ENCODE data around the gene FHIT. TPM values are rescaled to one million over a fixed set of nuclear protein-coding genes. Genes with fewer than 3 reads are reported as not detected.

The FHIT gene
- total and polyA plus RNA-seq, 2 experiments from 2014 or later, result 9.7 to 16.2 TPM

- Histone ChIP-seq H3K4me2 (no peak overlapping the region), H3K27me3 (peaks cover 7% of the 10 kb centered on the region), H3K36me3 (replicated peaks; ENCODE audit: insufficient read depth, low read depth) (no peaks in the 10 kb centered on the region), H3K79me2 (no peaks in the 10 kb centered on the region), H4K20me1 (ENCODE audit: insufficient read depth, poor library complexity, severe bottlenecking) (no peaks in the 10 kb centered on the region), H3K4me1 (ENCODE audit: insufficient read depth) (no peaks in the 10 kb centered on the region), H3K4me3 (no peak overlapping the region), H2AFZ (no peak overlapping the region), H3K9me2 (replicated peaks; ENCODE audit: insufficient read depth) (no peaks in the 10 kb centered on the region), H3K9me3 (ENCODE audit: low read depth) (no peaks in the 10 kb centered on the region), H3K27ac (no peak overlapping the region)
- 78% methylated on average over 5 of the region's 5 CpGs for WGBS (ENCODE audit: low lambda C conversion rate, missing lambda C conversion rate)
- no peak for DNase-seq (ENCODE audit: low spot score)
- no peak for TF ChIP-seq EZH2 (IDR thresholded peaks at IDR 0.05; ENCODE audit: borderline replicate concordance)
- TF ChIP-seq EZH2phosphoT487 (IDR thresholded peaks at IDR 0.05; ENCODE audit: low read depth, severe bottlenecking, unreplicated experiment), result no peak
- TF ChIP-seq CTCF (IDR thresholded peaks at IDR 0.05; ENCODE audit: poor library complexity), result no peak
Measured at GRCh38 chr3:59709702-59710553, 1541.3 kb downstream of the FHIT start.

GRCh38 chr3:59708202-59708601, 1543.0 kb downstream of the FHIT start:
- TF ChIP-seq EZH2phosphoT487 (IDR thresholded peaks at IDR 0.05; ENCODE audit: low read depth, severe bottlenecking, unreplicated experiment), result no peak
- TF ChIP-seq CTCF (IDR thresholded peaks at IDR 0.05; ENCODE audit: poor library complexity), result no peak
- TF ChIP-seq EZH2 (IDR thresholded peaks at IDR 0.05; ENCODE audit: borderline replicate concordance), result no peak
- Histone ChIP-seq H3K36me3 (replicated peaks; ENCODE audit: insufficient read depth, low read depth) (no peaks in the 10 kb centered on the region), H3K9me2 (replicated peaks; ENCODE audit: insufficient read depth) (no peaks in the 10 kb centered on the region), H2AFZ (no peak overlapping the region), H3K27ac (no peak overlapping the region), H3K27me3 (peaks cover 7% of the 10 kb centered on the region), H3K79me2 (no peaks in the 10 kb centered on the region), H3K9me3 (ENCODE audit: low read depth) (no peaks in the 10 kb centered on the region), H4K20me1 (ENCODE audit: insufficient read depth, poor library complexity, severe bottlenecking) (no peaks in the 10 kb centered on the region), H3K4me3 (no peak overlapping the region), H3K4me1 (ENCODE audit: insufficient read depth) (no peaks in the 10 kb centered on the region), H3K4me2 (no peak overlapping the region)
- no peak for DNase-seq (ENCODE audit: low spot score)
- 97% methylated on average over 3 of the region's 3 CpGs for WGBS (ENCODE audit: low lambda C conversion rate, missing lambda C conversion rate)

GRCh38 chr3:59704292-59704691, 1547.0 kb downstream of the FHIT start:
- no peaks in the 10 kb centered on the region for H3K36me3 ChIP-seq (replicated peaks; ENCODE audit: insufficient read depth, low read depth)
- no peaks in the 10 kb centered on the region for H3K79me2 ChIP-seq
- no peaks in the 10 kb centered on the region for H3K4me1 ChIP-seq (ENCODE audit: insufficient read depth)
- no peaks in the 10 kb centered on the region for H3K9me2 ChIP-seq (replicated peaks; ENCODE audit: insufficient read depth)
- no peak overlapping the region for H3K27ac ChIP-seq
- no peak overlapping the region for H2AFZ ChIP-seq
- 89% methylated on average over 4 of the region's 4 CpGs for WGBS (ENCODE audit: low lambda C conversion rate, missing lambda C conversion rate)
- no peaks in the 10 kb centered on the region for H3K9me3 ChIP-seq (ENCODE audit: low read depth)
- H3K27me3 ChIP-seq, result no peaks in the 10 kb centered on the region
- no peak for DNase-seq (ENCODE audit: low spot score)
- no peak overlapping the region for H3K4me3 ChIP-seq
- no peaks in the 10 kb centered on the region for H4K20me1 ChIP-seq (ENCODE audit: insufficient read depth, poor library complexity, severe bottlenecking)
- TF ChIP-seq EZH2 (IDR thresholded peaks at IDR 0.05; ENCODE audit: borderline replicate concordance), result no peak
- TF ChIP-seq CTCF (IDR thresholded peaks at IDR 0.05; ENCODE audit: poor library complexity), result no peak
- no peak for TF ChIP-seq EZH2phosphoT487 (IDR thresholded peaks at IDR 0.05; ENCODE audit: low read depth, severe bottlenecking, unreplicated experiment)
- no peak overlapping the region for H3K4me2 ChIP-seq

Measured in hepatocyte (in vitro differentiated cells).